ENCODE measurements around the gene TMEM233. TPM values are rescaled to one million over a fixed set of nuclear protein-coding genes. Genes with fewer than 3 reads are reported as not detected.

TMEM233 gene
- total and polyA plus RNA-seq, 2 experiments from 2014 or later, result 0.24 to 0.71 TPM

DNA sequence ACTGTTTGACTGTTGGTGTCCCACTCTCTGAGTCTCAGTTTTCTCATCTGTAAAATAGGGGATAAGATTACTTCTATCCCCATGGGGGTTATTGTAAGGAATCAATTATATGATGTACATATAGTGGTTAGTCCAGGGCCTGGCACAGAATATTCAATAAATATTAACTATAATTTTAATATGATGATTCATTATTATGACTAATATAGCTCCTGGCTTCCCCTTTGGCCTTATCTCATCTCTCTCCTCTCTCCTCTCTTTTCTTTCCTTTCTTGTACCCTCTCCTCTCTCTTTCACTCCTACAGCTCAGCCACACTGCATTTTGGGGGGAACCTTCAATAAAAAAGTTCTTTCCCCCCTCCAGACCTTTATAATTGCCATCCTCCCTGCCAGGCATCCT lies 21.1 kb downstream of the TMEM233 start (continued):
- TF ChIP-seq ZNF462 (CRISPR knock-in tag; IDR thresholded peaks at IDR 0.05) (no peak), ZNF114 (CRISPR knock-in tag; IDR thresholded peaks at IDR 0.05) (no peak), EZH2phosphoT487 (IDR thresholded peaks at IDR 0.05; ENCODE audit: unreplicated experiment) (no peak)

- Histone ChIP-seq H3K4me3 (no peak overlapping the region), H4K20me1 (replicated peaks; ENCODE audit: insufficient read depth) (no peaks in the 10 kb centered on the region), H3K27ac (ENCODE audit: low read depth) (no peak overlapping the region), H3F3A (replicated peaks; ENCODE audit: low read depth) (no peaks in the 10 kb centered on the region), H3K4me2 (no peak overlapping the region), H2AFZ (no peak overlapping the region), H3K4me1 (ENCODE audit: insufficient read depth) (no peaks in the 10 kb centered on the region), H3K79me2 (replicated peaks; ENCODE audit: insufficient read depth) (no peaks in the 10 kb centered on the region), H3K36me3 (ENCODE audit: insufficient read depth) (no peaks in the 10 kb centered on the region), H3K9me2 (ENCODE audit: insufficient read depth) (peaks cover 6% of the 10 kb centered on the region; the same call in 1 of the 2 replicates), H3K27me3 (ENCODE audit: insufficient read depth) (no peaks in the 10 kb centered on the region)
- H3K9me3 Mint-ChIP-seq, result peaks cover 30% of the 10 kb centered on the region
- no peak for DNase-seq (ENCODE audit: low spot score)
- peaks cover 5% of the 10 kb centered on the region for H3K27me3 Mint-ChIP-seq (ENCODE audit: insufficient read depth, low read depth, poor library complexity)
- no peak for ATAC-seq
- H3K27ac Mint-ChIP-seq, result no peak overlapping the region
- H3K36me3 Mint-ChIP-seq (ENCODE audit: low read depth), result peaks cover 14% of the 10 kb centered on the region; the same call in 2 of the 3 replicates
- H3K4me1 Mint-ChIP-seq, result no peaks in the 10 kb centered on the region
- no peak overlapping the region for H3K4me3 Mint-ChIP-seq
- TF ChIP-seq EZH2phosphoT487 (IDR thresholded peaks at IDR 0.05; ENCODE audit: unreplicated experiment) (no peak), ZNF462 (CRISPR knock-in tag; IDR thresholded peaks at IDR 0.05) (no peak), ZNF114 (CRISPR knock-in tag; IDR thresholded peaks at IDR 0.05) (no peak), NANOG (IDR thresholded peaks at IDR 0.05; ENCODE audit: borderline replicate concordance) (no peak), EZH2 (IDR thresholded peaks at IDR 0.05; ENCODE audit: low read depth, unreplicated experiment) (no peak), ETS1 (IDR thresholded peaks at IDR 0.05) (no peak)
Measured at GRCh38 chr12:119615518-119616475, 22.2 kb downstream of the TMEM233 start.

All from GM23338 (cell line).